DND-41 (cell line): ENCODE data around the gene CLRN3.

ENCODE experiments used
- EZH2 ChIP-seq: IDR thresholded peaks from 3 replicates; pipeline ENCODE4 v1.6.1; 2012; ENCODE audit warnings: borderline replicate concordance, low read depth, mild to moderate bottlenecking, moderate library complexity, low read length, inconsistent platforms; ENCODE audit not compliant: severe bottlenecking
- TF ChIP-seq, protein P1 (sequence below): IDR thresholded peaks from 2 replicates; pipeline ENCODE4 v1.5.1; 2012; ENCODE audit warnings: borderline replicate concordance, low read length, moderate library complexity, mild to moderate bottlenecking; ENCODE audit not compliant: poor library complexity, severe bottlenecking; ENCODE audit errors: extremely low read depth

DNA sequence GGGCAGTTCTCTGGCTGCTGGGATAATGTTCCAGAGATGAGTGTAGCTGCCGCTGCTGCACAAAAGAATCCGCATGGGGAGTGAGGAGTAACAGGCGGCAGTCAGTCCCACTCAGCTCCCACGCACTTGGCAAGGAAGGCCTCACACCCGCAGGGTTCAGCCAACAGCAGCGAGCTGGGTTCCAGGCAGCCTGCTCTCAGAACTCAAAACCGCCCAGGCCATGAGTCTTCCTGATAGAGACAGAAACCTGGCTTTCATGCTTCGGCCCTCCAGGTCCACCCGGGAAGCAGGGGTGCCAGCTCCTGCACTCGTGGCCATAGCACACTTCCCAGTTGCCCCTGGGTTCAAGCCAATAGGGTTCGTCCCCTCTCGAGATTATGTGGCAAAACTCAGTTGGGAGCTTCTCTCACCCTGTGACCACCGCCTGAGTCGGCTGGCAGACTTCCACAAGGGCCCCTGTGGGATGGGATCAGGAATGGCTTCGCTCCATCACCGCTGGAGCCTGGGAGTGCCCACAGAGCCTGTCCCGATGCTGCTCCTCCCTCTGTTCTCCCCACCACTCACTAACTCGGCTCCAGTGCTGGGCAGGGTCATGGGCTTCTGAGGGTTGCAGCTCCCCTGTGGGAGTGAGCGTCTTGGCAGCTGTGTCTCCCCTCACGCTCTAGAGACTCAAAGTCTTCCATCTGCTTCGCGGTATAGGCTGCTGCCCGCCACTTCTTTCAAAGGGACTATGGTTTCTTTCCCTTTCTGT, 20.6 kb downstream of the CLRN3 start:
- TF ChIP-seq, protein P1, sequence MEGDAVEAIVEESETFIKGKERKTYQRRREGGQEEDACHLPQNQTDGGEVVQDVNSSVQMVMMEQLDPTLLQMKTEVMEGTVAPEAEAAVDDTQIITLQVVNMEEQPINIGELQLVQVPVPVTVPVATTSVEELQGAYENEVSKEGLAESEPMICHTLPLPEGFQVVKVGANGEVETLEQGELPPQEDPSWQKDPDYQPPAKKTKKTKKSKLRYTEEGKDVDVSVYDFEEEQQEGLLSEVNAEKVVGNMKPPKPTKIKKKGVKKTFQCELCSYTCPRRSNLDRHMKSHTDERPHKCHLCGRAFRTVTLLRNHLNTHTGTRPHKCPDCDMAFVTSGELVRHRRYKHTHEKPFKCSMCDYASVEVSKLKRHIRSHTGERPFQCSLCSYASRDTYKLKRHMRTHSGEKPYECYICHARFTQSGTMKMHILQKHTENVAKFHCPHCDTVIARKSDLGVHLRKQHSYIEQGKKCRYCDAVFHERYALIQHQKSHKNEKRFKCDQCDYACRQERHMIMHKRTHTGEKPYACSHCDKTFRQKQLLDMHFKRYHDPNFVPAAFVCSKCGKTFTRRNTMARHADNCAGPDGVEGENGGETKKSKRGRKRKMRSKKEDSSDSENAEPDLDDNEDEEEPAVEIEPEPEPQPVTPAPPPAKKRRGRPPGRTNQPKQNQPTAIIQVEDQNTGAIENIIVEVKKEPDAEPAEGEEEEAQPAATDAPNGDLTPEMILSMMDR, result no peak
- TF ChIP-seq EZH2, result no peak
